Eye (tissue), 1 donor: ENCODE data around the gene SLC12A6.
"Not testable (repeated sequence)": the region's sequence is repeated elsewhere in the genome, so short reads cannot be mapped to it uniquely, and the experiment has no call there.

Experiments
- DNase-seq: peaks from one replicate; pipeline ENCODE4 v3.0.0-alpha.2; 2015

Gene SLC12A6

GRCh38 chr15:34337557-34338306 lies at the start of gene SLC12A6:
Gene SLC12A6, minus strand, starts transcription at chr15:34337781. Its CDS starts 1,101 bp downstream, at chr15:34336680.
- peak; percentile 96 for DNase-seq

GRCh38 chr15:34381829-34382521 lies 44.4 kb upstream of the SLC12A6 start:
- not testable (repeated sequence) for DNase-seq

DNA sequence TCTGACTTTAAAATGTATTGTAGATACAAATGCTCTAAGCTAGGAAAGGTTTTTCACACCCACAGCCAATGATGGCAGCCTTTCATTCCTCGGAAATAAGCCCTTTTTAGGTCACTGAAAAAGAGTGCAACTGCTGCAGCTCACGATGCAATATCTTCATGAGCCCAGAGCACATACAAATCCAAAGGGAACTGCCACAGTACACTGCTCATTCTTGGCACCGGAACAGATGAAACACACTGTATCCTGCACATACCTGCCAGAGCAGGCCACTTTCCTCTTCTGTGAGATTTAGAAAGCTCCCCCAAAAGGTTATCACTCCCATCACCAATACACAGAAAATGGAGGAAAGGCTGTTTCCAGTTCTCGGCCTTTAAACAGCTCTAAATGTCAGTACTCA lies 42.9 kb upstream of the SLC12A6 start:
- DNase-seq = not testable (repeated sequence)

DNA sequence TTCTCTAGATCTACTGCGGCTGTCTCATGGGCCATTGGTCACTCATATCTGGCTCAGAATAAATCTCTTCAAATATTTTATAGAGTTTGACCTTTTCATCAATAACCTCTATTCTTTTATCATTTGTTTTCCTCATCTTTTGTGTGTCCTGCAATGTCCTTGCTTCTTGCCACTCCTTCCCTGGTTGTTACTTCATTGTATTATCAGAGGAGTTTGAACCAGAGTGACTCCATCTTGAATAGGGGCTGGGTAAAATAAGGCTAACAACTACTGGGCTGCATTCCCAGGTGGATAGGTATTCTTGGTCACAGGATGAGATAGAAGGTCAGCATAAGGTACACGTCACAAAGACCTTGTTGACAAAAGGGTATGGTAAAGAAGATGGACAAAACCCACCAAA lies 39.3 kb upstream of the SLC12A6 start:
- DNase-seq = no peak

DNA sequence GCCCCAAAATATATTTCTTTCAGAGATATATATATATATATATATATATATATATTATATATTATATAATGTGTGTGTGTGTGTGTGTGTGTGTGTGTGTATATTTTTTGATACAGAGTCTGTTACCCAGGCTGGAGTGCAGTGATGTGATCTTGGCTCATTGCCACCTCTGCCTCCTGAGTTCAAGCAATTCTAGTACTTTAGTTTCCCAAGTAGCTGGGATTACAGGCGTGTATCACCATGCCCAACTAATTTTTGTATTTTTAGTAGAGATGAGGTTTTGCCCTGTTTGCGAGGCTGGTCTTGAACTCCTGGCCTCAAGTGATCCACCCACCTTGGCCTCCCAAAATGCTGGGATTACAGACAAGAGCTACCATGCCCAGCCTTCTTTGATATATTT lies 38.0 kb upstream of the SLC12A6 start:
- not testable (repeated sequence) for DNase-seq

DNA sequence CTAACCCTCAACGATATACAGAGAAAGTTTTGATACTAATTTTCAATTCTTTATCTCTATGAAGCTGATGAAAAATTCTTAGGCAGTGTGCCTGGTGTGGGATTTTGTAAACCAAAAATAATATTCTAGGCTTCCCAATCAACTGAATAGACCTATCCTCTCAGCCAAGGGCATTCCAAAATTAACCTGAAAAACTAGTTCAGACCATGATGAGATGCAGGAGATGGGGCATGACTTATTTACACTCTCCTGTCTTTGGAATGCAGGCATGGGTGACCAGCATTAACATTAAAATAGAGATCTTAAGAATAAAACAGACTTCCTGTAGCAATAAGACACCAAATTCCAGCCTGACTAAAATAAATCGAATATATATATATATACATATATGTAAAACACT lies 37.2 kb upstream of the SLC12A6 start:
- DNase-seq = no peak

DNA sequence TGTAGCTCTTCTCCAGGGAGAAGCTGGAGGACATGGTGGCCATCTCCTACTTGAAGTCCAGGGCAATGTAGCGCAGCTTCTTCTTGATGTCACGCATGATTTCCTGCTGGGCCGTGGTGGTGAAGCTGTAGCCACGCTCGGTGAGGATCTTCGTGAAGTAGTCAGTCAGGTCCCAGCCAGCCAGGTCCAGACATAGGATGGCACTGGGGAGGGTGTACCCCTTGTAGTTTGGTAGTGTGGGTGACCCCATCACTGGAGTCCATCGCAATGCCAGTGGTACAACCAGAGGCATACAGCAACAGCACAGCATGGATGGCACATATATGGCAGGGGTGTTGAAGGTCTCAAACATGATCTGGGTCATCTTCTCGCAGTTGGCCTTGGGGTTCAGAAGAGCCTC lies 36.4 kb upstream of the SLC12A6 start:
- DNase-seq = no peak

DNA sequence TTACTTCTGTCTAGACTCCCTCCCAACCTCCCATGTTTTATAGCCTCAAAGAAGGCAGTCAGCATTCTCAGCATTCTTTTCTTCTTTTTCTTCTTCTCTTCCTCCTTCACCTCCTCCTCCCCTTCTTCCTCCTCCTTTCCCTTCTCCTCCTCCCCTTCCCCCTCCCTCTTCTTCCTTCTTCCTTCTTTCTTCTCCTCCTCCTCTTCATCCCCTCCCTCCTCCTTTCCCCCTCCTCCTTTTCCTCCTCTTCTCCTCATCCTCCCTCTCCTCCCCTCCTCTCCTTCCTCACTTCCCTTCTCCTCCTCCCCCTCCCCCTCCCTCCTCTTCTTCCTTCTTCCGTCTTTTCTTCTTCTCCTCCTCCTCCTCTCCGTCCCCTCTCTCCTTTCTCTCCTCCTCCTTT lies 33.1 kb upstream of the SLC12A6 start:
- no peak for DNase-seq

DNA sequence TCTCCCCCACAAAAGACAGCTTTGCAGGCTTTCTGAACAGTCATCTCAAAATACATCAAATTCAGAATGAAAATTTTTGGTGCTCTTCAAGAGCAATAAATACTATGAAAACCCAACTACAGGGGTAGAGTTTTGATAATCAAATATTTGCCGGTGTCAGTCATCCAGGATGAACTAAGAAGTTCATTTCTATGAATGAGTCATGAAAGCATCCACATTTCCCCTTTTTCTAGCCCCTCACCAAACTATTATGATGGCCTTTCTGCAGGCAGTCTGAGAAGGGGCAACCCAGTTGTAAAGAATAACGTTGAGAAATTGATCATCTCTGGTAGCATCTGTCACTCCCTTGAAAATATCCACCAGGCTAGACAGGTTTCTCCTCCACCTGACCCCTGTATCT lies 32.5 kb upstream of the SLC12A6 start:
- DNase-seq = no peak

DNA sequence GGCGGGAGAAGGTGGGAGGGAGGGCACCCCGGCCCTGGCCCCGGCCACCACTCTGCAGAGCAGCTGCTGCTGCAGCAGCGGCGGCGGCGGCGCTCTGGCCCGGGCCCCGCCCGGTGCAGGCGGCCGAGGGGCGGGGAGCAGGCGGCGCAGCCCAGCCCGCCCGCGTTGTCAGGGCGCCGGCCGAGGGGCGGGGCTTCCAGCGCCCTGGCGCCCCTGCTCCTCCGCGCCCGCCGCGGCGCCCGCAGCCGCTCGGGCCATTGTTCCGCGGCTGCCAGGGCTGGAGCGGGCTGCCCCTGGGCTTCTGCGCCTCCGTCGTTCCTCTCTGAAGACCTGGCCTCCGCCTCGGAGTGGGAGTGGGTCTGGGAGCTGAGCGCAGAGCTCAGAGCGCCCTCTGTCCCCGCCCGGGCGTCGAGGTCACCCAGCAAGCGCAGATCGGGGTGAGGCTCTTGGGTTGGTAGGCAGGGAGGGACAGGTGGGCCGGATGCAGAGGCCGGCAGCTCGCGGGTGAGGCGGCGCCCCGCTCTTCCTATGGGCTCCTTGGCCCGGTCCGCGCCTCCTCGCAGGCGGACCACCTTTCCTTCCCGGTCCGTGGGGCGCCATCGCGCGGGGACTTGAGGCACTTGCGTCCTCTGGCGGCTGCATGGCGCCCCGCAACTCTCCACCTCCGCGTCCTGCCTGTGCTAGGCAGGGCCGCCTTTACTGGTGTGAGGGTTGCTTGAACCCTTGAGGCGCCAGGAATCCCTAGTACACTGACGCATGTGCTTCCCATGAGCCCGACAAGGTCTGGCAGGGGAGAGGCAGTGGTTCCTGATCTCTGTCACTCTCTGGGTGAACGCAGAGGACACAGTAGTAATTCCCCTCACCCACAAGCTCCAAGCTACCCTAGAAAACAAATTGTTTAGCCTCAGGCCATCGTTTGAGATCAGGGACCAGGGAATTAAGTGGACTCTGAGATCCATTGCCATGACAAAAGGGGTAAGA lies 29.8 kb upstream of the SLC12A6 start, which contains the start of gene LPCAT4:
Gene LPCAT4 (minus strand): TSS at position 96 of the 981 bp plus-strand sequence. CDS start 96 bp downstream, outside the sequence.
- peak; percentile 95 for DNase-seq

GRCh38 chr15:34366271-34367065 lies 28.9 kb upstream of the SLC12A6 start:
- DNase-seq = peak; percentile 85

- no peak for DNase-seq
Observed at GRCh38 chr15:34365836-34366235, 28.3 kb upstream of the SLC12A6 start.

DNA sequence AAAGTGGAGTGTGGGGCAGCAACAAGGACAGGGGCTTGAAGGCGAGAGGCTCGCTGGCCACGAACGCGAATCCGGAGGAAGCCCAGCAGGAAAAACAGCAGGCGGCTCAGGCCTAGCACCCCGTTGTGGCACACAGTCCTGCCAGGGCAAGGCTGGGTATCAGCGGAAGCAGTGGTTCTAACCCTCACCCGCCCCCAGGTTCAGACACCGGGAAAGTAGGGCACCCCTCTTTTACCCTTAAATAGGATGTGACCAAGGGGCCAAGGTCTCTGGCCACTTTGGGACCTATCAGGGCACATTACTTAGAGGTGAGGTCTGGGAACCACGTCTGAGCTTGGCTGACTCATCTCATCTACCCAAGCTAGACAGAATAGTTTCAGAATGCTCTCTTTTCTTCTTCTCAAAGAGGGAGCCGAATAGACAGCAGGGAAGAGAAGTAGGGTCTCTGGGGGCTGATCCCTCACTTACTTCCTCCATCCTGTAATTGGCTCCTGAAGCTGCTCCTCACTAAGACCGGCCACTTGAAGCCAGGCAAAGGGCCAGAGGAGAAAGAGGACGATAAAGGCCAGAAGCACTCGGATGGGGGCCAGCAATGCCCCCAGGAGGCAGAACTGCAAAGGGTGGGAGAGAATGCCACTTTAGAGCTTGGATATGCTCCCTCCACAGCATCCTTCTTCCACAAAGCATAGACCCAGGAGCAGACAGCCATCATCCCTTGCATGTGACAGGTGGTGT lies 27.7 kb upstream of the SLC12A6 start:
- peak; percentile 24 for DNase-seq

DNA sequence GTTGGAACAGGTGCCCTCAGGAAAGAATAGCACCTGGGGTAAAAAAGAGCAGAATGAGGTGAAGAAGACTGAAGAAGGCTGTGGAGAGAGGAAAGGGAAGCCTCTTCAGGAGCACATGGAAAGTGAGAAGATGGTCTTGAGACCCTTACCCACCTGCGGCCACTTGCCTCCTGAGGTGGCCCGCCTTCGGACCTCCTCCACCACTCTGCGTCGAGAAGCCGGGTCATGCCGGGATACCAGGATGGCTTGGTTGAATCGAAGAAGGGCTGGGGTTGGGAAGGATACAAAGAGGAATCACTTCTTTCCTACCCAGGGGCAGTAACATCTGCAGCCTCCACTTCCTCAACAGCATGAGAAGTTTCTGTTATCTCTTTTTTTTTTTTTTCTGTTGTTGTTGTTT lies 26.5 kb upstream of the SLC12A6 start:
- DNase-seq = no peak

- no peak for DNase-seq
Observed at GRCh38 chr15:34362047-34362773, 24.6 kb upstream of the SLC12A6 start.

DNA sequence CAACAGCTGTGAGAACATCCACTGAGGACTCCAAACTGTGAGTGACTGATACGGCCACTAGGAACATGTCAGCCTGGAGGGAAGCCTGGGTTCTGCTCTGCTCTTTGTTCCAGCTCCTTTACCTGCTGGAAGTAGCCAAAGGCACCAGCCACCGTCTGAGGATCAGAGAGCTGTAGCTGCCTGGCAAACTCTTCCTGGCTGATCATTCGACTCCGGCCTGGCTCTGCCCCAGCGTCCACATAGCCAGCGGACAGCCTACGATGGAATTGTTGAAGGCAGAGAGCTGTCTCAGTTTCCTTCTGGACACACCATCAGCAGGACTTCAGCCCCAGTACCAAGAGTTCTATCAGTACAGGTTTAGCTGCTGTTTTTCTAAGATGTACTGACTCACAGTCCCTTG lies 23.7 kb upstream of the SLC12A6 start:
- no peak for DNase-seq

DNA sequence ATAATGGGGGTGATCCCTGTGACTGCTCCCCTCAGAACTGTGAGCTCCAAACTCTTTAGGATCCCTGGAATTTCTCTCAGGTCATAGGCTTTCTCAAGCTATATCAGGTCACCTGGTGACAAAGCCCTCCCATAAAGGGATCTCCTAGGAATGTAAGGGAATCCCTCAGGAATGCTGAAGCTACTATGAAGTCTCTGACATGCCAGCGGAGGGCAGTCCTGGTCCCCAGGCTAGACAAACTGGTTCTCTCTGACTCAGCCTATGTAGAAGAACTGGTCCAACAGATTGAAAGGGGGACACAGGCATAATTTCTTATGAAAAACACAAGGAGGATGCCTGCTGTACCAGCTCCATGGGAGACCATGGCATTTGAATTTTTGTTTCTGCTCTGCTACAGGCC lies 22.7 kb upstream of the SLC12A6 start:
- no peak for DNase-seq

DNA sequence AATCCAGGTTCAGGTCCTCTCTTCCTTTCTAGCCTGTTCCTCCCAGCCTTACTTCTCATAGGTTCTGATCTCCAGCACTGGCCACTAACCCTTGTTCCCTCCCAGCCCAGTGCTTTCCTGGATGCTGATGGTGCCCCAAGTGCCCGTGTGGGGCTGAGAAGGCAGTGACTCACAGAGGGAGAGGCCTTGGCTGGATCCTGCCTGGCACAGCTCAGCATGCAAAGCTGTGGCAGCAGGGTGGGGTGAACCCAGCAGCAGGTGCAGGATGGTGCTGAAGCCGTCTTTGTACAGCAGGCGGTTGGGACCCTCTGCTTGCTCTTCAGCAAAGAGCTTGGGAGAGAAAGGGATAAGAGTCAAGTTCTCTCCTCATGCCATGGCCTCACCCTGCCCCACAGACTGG lies 21.8 kb upstream of the SLC12A6 start:
- no peak for DNase-seq

DNA sequence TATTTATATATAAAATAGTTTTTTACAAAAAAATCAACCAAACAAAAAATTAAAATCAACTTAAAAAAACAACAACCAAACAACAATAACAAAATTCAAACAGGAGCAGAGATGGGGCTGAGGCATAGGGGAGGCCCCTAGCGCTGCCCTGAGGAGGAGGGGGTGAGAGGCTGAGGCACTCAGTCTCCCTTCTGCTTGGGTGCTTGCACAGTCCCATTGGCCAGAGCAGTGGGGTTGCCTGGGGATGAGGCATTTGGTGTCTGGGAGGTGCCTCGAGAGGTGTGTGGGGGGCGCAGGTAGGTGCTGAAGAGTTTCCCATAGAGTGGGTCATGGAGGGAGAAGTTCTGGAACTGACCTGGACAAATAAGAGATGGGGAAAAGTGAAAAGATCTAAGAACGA lies 21.4 kb upstream of the SLC12A6 start:
- no peak for DNase-seq

- no peak for DNase-seq
Observed at GRCh38 chr15:34358367-34358766, 20.8 kb upstream of the SLC12A6 start.

- DNase-seq = no peak
Observed at GRCh38 chr15:34357653-34358052, 20.1 kb upstream of the SLC12A6 start.
